BLaER1 (cell line): Measurements from ENCODE around the gene LPAR3.
"Not testable (repeated sequence)": the region's sequence is repeated elsewhere in the genome, so short reads cannot be mapped to it uniquely, and the experiment has no call there.

ENCODE experiments used
- H3K27ac ChIP-seq: shearing (Covaris generic); formaldehyde crosslinking; 2 replicates; pipeline ENCODE4 v1.8.1; 2022
- H3K27me3 ChIP-seq: shearing (Covaris generic); formaldehyde crosslinking; 2 replicates; pipeline ENCODE4 v1.8.1; 2022
- H3K36me3 ChIP-seq: shearing (Covaris generic); formaldehyde crosslinking; 2 replicates; pipeline ENCODE4 v1.8.1; 2022
- H3K4me1 ChIP-seq: shearing (Covaris generic); formaldehyde crosslinking; 2 replicates; pipeline ENCODE4 v1.8.1; 2022
- H3K4me2 ChIP-seq: shearing (Covaris generic); formaldehyde crosslinking; 2 replicates; pipeline ENCODE4 v1.8.1; 2022
- H3K4me3 ChIP-seq: shearing (Covaris generic); formaldehyde crosslinking; 2 replicates; pipeline ENCODE4 v1.8.1; 2022
- H3K9ac ChIP-seq: shearing (Covaris generic); formaldehyde crosslinking; 2 replicates; pipeline ENCODE4 v1.8.1; 2022
- H3K9me3 ChIP-seq: shearing (Covaris generic); formaldehyde crosslinking; 2 replicates; pipeline ENCODE4 v1.8.1; 2022
- H4K20me1 ChIP-seq: shearing (Covaris generic); formaldehyde crosslinking; 2 replicates; pipeline ENCODE4 v1.8.1; 2022
- Cebpa-rat ChIP-seq: shearing (Covaris generic); IDR thresholded peaks from 2 replicates; pipeline ENCODE4 v1.8.1; 2022

The LPAR3 gene

DNA sequence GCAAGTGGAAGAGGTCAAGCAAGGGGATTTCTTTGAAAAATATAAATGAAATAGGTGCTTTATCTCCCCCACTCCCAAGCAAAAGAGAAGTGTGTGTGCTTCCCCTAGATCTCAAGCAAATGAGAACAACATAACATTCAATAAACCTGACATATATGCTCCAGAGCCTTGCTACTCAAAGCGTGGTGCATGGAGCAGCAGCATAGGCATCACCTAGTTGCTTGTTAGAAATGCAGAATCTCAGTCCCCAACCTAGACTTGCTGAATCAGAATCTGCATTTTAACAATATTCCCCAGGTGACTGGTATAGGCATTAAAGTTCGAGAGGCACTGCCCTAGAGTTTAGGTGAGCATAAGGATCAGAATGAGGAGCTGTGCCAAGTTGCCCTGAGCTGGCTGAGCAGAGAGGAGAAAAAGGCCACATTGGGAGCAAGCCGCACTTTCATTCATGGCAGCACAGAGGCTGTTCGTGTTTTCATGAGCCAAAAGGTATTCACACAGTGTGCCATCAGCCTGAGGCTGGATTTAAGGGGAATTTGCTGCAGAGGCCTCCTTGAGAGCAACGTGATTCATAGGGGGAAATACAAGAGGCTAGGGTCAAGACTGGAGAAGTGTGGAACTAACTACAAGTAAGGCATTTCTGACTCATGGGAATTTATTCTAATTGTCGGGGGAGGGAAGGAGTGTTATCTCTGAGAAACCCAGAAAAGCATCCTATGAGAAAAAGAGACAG lies 14.3 kb upstream of the LPAR3 start:
- no peak overlapping the region for H3K9ac ChIP-seq

DNA sequence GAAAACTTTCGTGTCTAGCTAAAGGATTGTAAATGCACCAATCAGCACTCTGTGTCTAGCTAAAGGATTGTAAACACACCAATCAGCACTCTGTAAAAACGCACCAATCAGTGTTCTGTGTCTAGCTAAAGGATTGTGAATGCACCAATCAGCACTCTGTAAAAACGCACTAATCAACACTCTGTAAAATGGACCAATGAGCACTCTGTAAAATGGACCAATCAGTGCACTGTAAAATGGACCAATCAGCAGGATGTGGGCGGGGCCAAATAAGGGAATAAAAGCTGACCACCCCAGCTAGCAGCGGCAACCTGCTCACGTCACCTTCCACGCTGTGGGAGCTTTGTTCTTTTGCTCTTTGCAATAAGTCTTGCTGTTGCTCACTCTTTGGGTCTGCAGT lies 9.7 kb upstream of the LPAR3 start:
- not testable (repeated sequence) for H3K4me2 ChIP-seq, H3K36me3 ChIP-seq, H3K4me1 ChIP-seq, H3K9ac ChIP-seq, H4K20me1 ChIP-seq, H3K4me3 ChIP-seq, H3K27ac ChIP-seq, H3K9me3 ChIP-seq, H3K27me3 ChIP-seq

More for the DNA sequence above, 14.3 kb upstream of the LPAR3 start:
- no peaks in the 10 kb centered on the region for H4K20me1 ChIP-seq
- peaks cover 6% of the 10 kb centered on the region for H3K9me3 ChIP-seq
- no peaks in the 10 kb centered on the region for H3K36me3 ChIP-seq
- H3K27me3 ChIP-seq: no peaks in the 10 kb centered on the region
- H3K4me3 ChIP-seq: no peak overlapping the region
- H3K4me2 ChIP-seq: no peak overlapping the region
- no peak overlapping the region for H3K27ac ChIP-seq
- TF ChIP-seq Cebpa-rat: no peak
- no peaks in the 10 kb centered on the region for H3K4me1 ChIP-seq

DNA sequence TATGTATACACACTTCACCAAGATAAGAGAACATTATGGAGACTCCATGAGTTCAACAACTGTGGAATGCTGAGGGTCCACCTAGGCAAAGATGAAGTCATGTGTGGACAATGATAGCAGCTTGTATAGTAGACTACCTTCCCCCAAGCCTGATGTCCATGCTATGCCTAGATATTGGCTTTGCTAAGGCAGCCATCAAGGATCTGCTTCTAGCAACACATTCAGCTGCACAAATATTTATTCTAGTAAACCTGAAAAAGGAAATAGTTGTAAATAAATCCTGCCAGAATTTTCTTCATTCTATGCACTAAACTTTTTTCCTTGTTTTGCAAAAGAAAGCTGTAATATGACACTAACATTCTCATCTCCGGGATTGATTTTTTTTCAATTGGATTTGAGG lies 7.0 kb upstream of the LPAR3 start:
- H3K9ac ChIP-seq: no peak overlapping the region
- H3K36me3 ChIP-seq: no peaks in the 10 kb centered on the region
- TF ChIP-seq Cebpa-rat: no peak
- no peak overlapping the region for H3K4me3 ChIP-seq
- H3K27ac ChIP-seq: no peak overlapping the region
- no peak overlapping the region for H3K4me2 ChIP-seq
- H3K9me3 ChIP-seq: peaks cover 6% of the 10 kb centered on the region
- H3K27me3 ChIP-seq: no peaks in the 10 kb centered on the region
- H4K20me1 ChIP-seq: no peaks in the 10 kb centered on the region
- H3K4me1 ChIP-seq: no peaks in the 10 kb centered on the region

DNA sequence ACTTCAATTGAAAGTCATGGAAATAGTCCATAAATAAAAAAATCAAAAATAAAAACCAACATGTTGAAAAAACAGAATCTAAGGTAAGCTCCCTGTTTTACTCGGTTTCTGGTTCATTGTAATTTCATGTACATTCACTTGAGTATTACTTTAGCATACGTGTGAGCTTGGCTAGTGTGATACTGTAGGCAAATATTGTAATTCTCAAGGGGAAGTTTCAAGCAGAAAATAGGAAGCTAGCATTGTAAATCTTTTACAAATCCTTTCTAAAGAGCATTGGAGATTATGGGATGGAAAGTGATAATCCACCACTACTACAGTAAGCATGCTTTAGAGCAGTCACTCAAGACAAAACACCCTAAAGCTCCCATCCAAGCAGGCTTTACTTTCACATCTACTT lies 3.3 kb upstream of the LPAR3 start:
- Histone ChIP-seq H3K27me3 (no peaks in the 10 kb centered on the region), H4K20me1 (no peaks in the 10 kb centered on the region), H3K36me3 (no peaks in the 10 kb centered on the region), H3K9me3 (peaks cover 15% of the 10 kb centered on the region), H3K4me3 (no peak overlapping the region), H3K4me1 (no peaks in the 10 kb centered on the region), H3K4me2 (no peak overlapping the region), H3K9ac (no peak overlapping the region), H3K27ac (no peak overlapping the region)
- TF ChIP-seq Cebpa-rat: no peak

DNA sequence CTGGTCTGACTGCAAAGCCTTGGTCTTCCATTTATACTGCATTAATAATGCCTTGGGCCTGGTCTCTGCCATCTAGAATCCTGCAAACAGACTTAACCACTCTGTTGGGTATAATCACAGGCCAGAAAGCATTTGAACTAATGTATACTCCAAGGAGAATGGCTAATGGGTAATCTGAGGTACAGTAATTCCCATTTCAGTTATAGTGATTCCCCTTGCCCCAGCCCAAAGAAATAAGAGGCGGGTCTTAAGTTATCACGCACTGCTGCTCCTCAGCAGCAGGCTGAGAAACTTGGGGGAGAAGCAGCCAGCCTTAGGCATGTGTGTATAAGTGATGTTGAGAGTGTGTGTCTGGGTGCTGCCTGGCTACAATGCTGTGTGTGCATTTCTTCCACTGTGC lies 2.4 kb downstream of the LPAR3 start:
- Histone ChIP-seq H4K20me1 (no peaks in the 10 kb centered on the region), H3K36me3 (no peaks in the 10 kb centered on the region), H3K27ac (no peak overlapping the region), H3K4me2 (no peak overlapping the region), H3K9me3 (peaks cover 15% of the 10 kb centered on the region), H3K9ac (no peak overlapping the region), H3K27me3 (no peaks in the 10 kb centered on the region), H3K4me3 (no peak overlapping the region), H3K4me1 (no peaks in the 10 kb centered on the region)
- no peak for TF ChIP-seq Cebpa-rat

DNA sequence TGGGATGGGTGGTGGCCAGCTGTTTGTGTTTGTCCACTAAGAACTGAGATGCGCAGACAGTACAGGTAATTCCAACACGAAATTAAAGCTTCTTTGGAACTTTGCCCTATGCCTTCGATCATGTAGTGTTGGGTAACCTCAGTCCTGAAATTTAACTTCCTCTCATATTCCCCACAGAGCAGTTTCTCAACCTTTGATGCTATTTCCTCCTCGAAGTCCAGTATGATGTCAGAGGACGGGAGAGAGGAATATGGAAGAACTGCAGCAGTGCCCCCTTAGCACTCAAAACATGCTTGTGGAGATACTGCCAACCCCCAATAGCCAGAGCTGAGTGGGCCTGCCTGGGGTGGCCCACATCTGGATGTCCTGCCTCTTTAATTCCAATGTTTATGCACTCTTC lies 3.6 kb downstream of the LPAR3 start:
- Histone ChIP-seq H3K36me3 (no peaks in the 10 kb centered on the region), H3K9me3 (peaks cover 15% of the 10 kb centered on the region), H4K20me1 (no peaks in the 10 kb centered on the region), H3K4me1 (no peaks in the 10 kb centered on the region), H3K4me2 (no peak overlapping the region), H3K27me3 (no peaks in the 10 kb centered on the region), H3K27ac (no peak overlapping the region), H3K4me3 (no peak overlapping the region), H3K9ac (no peak overlapping the region)
- no peak for TF ChIP-seq Cebpa-rat

DNA sequence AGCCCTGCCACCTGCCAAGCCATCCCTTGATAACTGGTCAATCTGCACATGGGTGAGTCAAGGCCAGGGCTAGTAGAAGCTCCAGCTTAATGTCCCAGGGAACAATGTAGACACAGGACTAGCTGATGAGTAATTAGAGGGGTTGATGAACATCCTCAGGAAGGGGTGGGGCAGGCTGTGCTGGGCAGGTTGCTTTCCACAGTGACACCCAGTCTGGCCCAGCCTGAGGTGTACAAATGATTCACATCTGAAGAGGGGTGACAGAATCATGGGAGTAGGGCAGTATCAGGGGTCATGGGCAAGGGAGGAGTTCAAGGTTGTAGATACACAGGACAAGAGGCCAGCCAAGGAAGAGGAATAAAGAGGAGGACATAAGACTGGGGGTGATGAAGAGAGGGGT lies 4.3 kb downstream of the LPAR3 start:
- no peaks in the 10 kb centered on the region for H3K27me3 ChIP-seq
- H3K27ac ChIP-seq: no peak overlapping the region

DNA sequence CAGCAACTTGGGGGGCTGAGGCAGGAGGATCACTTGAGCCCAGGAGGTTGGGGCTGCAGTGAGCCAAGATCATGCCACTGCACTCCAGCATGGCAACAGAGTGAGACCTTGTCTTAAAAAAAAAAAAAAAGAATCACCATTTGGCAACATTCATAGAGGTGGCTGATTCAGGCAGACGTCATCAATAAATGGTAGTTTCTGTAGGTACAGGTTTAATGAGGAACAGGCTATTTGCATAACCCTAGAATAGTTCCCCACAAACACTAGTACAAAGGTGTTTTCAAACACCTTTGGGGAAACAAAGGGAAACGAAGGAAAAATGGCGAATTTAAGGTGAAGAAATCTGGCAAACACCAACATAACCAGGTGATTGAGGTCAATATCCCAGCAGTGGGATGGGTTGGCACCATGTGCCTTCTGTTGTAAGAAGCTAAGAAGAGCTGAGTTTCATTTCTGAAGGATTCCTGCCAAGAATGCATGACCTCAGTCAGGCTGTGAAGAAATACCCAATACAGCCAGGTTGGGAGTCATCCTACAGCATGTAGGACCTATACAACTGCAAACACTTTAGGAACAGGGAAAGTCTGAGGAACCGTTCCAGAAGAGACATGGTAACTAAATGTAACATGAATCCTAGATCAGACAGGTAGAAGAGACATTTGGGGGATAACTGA lies 5.6 kb downstream of the LPAR3 start:
- H4K20me1 ChIP-seq: no peaks in the 10 kb centered on the region
- no peak overlapping the region for H3K27ac ChIP-seq
- no peaks in the 10 kb centered on the region for H3K4me1 ChIP-seq
- no peaks in the 10 kb centered on the region for H3K27me3 ChIP-seq
- H3K4me2 ChIP-seq: no peak overlapping the region
- no peaks in the 10 kb centered on the region for H3K36me3 ChIP-seq
- no peak for TF ChIP-seq Cebpa-rat
- H3K9me3 ChIP-seq: peaks cover 2% of the 10 kb centered on the region
- no peak overlapping the region for H3K4me3 ChIP-seq
- H3K9ac ChIP-seq: no peak overlapping the region

More for the DNA sequence above, 4.3 kb downstream of the LPAR3 start:
- Histone ChIP-seq H3K9ac (no peak overlapping the region), H4K20me1 (no peaks in the 10 kb centered on the region), H3K9me3 (peaks cover 15% of the 10 kb centered on the region), H3K36me3 (no peaks in the 10 kb centered on the region), H3K4me3 (no peak overlapping the region), H3K4me2 (no peak overlapping the region), H3K4me1 (no peaks in the 10 kb centered on the region)
- TF ChIP-seq Cebpa-rat: no peak

DNA sequence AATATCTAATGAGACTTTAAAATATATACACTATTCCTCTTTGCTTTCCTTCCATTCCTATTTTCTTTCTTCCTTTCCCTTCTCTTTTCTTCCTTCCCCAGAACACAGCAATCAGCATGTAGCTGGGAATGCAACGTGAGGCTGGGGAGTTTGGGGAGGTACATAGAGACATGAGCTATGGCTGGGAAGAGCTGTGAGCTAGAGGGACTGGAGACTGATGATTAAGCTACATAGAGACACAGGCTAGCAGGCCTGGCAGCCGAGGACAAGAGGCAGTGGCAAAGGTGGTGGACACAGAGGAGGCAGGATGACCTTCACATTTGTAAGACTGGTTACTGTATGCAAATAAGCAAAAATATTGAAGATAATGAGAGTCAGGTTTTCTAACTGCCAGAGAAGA lies 7.5 kb downstream of the LPAR3 start:
- H3K9ac ChIP-seq: no peak overlapping the region
- H3K4me1 ChIP-seq: no peaks in the 10 kb centered on the region
- no peaks in the 10 kb centered on the region for H3K27me3 ChIP-seq
- no peaks in the 10 kb centered on the region for H4K20me1 ChIP-seq
- TF ChIP-seq Cebpa-rat: no peak
- H3K9me3 ChIP-seq: no peaks in the 10 kb centered on the region
- no peak overlapping the region for H3K4me3 ChIP-seq
- H3K4me2 ChIP-seq: no peak overlapping the region
- no peaks in the 10 kb centered on the region for H3K36me3 ChIP-seq
- H3K27ac ChIP-seq: no peak overlapping the region

DNA sequence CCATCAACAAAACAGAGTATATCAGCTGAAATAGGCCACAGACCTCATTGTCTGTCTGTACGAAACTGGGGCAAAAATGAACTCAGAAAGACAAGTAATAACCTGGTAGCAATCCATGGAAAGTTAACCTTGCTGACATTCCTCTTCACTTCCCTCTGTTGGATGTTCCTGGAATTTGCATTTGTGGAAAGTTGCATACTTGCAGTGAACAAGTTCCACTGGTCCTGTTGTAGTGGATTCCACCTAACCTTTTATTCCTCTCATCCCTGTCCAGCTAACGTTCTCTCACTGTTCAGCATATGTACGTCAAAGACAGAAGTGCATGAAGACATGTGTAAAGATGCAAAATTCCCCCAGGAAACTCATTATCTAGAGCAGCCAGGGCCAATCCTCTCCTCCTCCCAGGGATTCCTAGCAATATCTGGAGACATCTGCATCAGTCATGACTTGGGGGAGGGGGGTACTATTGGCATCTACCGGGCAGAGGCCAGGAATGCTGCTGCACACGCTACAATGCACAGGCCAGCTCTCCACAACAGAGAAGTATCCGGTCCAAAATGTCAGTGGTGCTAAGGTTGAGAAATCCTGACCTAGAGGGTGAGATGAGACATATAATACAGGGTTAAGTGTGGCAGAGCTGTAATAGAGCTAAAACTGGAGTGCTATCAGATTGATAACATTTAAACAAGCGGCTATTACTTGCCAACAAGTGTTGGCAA lies 8.2 kb downstream of the LPAR3 start:
- no peaks in the 10 kb centered on the region for H3K9me3 ChIP-seq
- H3K27me3 ChIP-seq: no peaks in the 10 kb centered on the region
- H3K4me1 ChIP-seq: no peaks in the 10 kb centered on the region
- no peaks in the 10 kb centered on the region for H3K36me3 ChIP-seq
- no peak overlapping the region for H3K4me2 ChIP-seq
- no peaks in the 10 kb centered on the region for H4K20me1 ChIP-seq
- H3K4me3 ChIP-seq: no peak overlapping the region
- no peak for TF ChIP-seq Cebpa-rat
- H3K9ac ChIP-seq: no peak overlapping the region
- H3K27ac ChIP-seq: no peak overlapping the region
